Frontal cortex (tissue), 4 donors: ENCODE results near the gene HAPLN1. TPM values are rescaled to one million over a fixed set of nuclear protein-coding genes. Genes with fewer than 3 reads are reported as not detected.
"Not testable (repeated sequence)": the region's sequence is repeated elsewhere in the genome, so short reads cannot be mapped to it uniquely, and the experiment has no call there.

Experiments
- DNase-seq, 2 donors: peaks; one replicate each; pipeline ENCODE4 v3.0.0; 2012; ENCODE audit warnings: low spot score in 2 of 2
- FAIRE-seq: peaks from 2 replicates; lab custom pipeline; 2012; peaks lifted over from hg19 to GRCh38; lab: Jason Lieb, UNC
- total RNA-seq: library from RNA; depleted of rRNA; stranded (reverse); fragments of >200 nt; gene quantifications from one replicate; pipeline ENCODE4 v1.2.3, GENCODE V29; 2014
- donor health status: control.
- donor health status: control.
- donor health status: control.

HAPLN1 gene
- 5.7 TPM for total RNA-seq

DNA sequence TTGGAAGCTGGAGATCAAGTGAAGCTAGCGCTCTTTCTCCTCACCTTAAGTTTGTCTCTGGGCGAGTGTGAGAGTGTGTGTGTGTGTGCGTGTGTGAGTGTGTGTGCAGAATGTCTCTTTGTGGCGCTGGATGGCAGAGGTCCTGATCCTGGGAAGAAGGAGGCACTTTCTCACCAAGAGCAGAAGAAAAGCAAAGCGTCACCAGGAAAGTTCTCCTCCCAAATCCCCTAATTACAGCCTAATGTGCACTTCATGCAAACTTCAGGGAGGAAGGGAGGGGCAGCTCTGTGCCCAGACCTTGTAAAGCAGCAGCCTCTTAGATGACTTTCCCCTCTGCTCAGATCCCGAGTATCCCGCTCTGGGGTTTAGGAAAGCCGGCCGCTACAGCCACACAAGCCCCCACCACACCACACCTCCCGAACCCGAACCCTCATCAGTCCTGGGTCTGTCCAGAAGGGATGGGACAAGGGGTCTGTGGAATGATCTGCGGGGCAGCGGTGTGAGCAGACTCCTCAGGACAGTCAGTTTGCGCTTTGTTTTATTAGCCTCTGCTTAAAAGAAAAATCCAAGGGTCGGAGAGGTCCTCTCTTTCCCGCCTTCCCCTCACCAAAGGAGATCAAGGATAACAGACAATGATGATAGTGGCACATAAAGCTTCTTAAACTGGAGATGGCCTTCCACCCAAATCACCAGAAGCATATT lies at the start of gene HAPLN1:
HAPLN1 (minus strand) TSS at position 20 of the 702 bp plus-strand sequence. CDS start 47,332 bp downstream, outside the sequence.
- DNase-seq (no peak), FAIRE-seq (no peak)

DNA sequence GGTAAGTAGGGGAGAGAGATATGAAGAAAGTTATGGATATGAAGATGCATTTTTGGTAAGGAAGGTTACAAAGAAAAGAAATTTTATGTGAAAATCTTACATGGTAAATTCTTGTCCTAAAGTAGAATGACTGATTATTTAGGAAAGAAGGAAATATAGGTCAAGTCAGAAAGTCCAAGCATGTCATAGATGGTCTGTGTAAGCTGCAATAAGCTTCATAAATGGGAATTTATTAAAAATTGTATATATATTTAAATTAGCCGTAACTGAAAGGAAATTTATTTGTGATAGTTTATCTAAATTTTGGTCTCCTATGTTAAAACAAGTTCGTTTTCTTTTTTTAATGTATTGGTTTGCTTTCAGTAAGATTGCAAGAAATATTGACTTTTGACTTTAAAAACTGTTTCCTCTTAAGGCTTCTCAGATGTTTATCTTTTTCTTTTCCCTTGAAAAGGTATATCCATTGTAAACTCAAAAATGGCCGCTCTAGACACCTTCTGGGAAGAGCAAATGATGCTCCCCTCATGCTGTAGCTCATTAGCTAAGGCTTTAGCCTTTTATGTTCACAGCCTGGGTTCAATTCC lies 46.8 kb upstream of the HAPLN1 start:
- no peak for FAIRE-seq
- DNase-seq: no peak

DNA sequence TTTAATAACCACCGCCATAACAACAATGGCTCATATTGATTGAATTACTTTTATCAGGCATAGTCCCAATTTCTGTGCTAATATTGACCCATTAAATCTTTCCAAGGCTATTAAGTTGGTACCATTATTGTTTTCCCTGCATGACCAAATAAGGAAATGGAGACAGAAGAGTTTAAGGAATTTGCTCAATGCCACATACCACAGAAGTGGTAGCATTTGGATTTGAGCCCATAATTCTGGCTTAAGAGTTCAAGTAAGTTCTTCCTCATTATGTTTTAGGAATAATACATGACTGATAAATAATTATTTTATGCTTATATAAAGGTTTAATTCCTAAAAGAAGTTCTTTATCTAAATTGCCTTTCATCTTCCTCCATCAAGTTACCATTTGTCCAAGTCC lies 43.4 kb upstream of the HAPLN1 start:
- no peak for FAIRE-seq
- DNase-seq: no peak

DNA sequence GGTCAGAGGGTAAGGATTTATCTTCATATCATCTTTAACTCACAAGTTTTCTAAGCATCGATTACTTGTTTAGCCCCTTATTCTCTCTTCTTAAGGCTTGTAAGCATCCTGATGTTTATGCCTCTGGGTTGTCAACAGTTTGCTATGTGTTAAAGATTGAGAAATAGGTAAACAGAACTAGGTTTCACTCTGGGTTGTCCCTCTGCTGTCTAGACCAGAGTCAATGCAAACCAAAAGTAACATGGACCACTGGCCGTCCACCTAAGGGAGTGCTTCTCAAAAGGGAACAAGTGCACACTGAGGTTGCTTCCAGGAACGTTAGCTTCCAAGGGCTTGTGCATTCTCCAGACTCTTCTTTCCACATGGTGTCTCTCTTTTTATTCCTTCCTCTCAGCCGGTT lies 39.9 kb upstream of the HAPLN1 start:
- no peak for FAIRE-seq
- no peak for DNase-seq

DNA sequence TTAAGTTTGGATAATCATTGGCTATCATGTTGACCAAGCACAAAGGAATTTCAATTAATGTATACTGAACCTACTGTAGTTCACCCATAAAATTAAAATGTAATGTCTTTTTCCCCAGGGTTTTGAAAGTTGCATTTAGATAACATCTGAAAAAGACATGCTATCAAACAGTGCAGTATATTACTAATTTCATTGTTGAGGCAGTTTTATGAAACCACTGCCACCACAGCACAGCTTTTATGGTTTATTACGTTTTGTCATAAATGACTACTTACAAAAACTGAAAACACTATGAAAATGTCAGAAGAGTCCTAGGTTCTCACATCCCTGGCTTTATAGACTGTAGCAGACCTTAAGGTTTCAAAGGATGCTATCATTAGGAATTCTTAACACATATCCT lies 32.0 kb upstream of the HAPLN1 start:
- no peak for FAIRE-seq
- no peak for DNase-seq

DNA sequence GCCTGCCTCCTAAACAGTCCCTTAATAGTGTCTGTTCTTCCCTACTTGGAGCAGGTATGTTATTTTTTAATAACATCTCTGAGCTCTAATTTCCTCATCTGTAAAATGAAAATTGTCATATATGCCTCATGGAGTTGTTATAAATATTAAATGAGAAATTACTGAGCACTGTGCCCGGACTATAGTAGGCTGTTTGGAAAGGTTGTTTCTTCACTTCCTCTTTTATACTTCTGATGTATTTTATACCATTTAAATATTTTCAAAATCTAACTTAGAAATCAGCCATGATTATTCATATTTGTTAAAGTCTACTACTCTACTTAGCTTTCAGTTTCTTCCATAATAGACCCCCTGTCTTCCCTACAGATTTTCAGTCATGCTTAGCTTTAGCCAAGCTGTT lies 30.5 kb upstream of the HAPLN1 start:
- DNase-seq: no peak
- FAIRE-seq: no peak

DNA sequence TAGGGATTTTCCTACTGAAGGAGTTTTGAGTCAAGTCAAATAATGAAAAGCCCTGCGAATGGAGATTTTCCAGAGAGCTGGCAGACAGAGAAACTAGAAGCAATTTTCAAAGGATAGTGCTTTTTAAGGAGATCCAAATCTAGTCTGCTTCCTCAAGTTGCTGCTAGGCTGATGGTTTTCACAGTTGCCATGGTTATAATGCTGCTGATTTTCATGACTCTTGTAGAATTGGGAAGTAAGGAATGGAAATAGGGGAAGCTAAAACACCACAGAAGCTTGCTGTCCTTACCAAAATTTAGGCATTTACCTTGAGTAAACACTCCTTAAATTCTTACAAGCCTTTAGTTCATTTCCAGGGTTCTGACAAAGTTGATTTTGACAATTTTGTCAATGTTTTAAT lies 30.1 kb upstream of the HAPLN1 start:
- FAIRE-seq: no peak
- DNase-seq: peak in 1 of 2 donors; percentile 5

DNA sequence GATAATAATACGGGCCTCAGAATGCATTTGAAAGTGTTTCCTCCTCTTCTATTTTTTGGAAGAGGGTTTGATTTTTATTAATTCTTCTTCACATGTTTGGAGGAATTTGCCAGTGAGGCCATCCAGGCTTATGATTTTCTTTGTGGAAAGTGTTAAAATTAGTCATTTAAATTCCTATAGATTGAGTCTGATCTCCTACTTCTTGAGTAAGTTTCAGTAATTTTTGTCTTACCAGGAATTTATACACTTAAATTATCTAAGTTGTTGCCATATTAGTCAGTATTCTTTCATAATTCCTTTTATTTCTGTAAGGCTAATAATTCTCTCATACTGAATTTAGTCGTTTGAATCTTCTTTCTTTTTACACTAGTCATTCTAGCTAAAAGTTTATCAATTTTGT lies 25.2 kb upstream of the HAPLN1 start:
- DNase-seq (no peak), FAIRE-seq (no peak)

DNA sequence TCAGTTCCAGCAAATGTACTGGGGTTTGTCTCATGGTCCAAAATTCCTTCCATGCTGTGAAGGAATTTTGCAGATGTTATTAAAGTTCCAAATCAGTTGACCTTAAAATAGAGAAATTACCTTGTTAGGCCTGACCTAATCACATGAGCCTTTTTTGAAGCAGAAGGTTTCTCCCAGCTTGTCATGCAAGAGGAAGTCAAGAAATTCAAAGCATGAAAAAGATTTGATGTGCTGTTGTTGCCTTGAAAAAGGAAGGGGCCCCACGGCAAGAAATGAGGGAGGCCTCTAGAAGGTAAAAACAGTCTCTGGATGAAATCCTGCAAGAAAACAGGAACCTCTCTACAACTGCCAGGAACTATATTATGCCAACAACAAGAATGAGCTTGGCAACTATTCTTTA lies 24.2 kb upstream of the HAPLN1 start:
- FAIRE-seq: no peak
- DNase-seq: no peak

DNA sequence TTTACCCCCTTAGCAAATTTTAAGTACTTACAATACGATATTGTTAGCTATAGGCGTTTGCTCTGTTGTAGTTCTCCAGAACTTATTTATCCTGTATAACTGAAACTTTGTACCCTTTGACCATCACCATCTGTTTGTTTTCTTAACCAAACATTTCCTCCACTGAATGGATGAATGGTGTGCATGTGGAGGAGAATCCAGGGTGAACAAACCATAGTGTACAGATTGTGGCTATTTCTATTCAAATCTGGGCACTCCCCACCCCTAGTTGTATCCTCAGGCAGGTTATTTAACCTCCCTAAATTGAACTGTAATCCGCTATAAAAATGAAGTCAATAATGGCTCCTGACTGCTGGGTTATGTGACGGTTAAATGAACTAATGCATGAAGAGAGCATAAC lies 21.4 kb upstream of the HAPLN1 start:
- DNase-seq (no peak), FAIRE-seq (no peak)

DNA sequence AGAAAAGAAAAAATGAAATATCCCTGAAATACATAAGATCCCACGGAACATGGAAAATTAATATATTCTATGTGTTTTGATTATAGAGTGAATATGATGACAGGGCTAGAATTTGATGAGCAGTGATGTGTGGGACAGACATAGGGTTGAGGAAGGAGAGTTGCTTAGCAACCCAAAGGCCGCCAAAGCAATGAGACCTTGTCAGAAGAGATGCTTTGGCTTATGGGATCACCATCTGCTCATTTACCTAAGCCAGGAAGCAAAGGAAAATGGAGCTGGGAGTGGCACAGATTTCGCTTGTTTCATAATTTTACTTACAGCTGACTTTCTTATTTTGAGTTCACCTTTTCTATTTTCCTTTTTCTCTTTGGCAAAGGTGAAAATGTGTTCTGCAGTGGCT lies 20.9 kb upstream of the HAPLN1 start:
- DNase-seq: no peak
- no peak for FAIRE-seq

DNA sequence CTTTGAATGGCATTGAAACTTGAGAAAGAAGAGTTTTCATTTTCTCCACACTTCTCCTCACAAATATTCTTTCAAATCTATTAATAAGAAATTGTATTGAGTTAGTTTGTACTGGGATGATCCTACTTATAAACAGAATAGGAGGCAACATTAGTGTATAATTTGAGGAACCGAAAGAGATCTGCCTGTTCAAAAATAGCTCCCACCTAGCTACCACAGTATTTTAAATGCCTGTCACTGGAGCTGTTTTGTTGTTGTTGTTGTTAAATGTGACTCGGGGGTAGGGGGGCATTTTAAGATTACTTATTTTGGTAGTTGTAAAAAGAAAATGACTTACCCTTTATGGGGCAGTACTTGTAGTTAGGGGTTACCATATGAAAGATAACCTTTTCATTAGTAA lies 20.1 kb upstream of the HAPLN1 start:
- DNase-seq (no peak), FAIRE-seq (no peak)

DNA sequence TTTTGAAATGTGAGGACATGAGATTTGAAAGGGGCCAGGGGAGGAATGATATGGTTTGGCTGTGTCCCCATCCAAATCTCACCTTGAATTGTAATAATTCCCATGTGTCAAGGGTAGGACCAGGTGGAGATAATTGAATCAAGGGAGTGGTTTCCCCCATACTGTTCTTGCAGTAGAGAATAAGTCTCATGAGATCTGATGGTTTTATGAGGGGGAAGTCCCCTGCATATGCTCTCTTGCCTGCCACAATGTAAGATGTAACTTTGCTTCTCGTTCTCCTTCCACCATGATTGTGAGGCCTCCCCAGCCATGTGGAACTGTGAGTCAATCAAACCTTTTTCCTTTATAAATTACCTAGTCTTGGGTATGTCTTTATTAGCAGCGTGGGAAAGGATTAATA lies 15.5 kb upstream of the HAPLN1 start:
- FAIRE-seq, DNase-seq: not testable (repeated sequence)

DNA sequence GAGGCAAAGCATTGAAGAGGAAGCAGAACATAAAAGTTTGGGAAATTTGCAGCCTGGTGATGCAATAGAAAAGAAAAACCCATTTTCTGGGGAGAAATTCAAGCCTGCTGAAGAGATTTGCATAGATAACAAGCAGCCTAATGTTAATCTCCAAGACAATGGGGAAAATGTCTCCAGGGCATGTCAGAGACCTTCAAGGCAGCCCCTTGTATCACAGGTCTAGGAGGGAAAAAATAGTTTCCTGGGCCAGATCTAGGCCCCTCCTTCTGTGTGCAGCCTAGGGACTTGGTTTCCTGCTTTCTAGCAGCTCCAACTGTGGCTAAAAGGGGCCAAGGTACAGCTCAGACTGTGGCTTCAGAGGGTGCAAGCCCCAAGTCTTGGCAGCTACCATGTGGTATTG lies 14.4 kb upstream of the HAPLN1 start:
- DNase-seq, FAIRE-seq: not testable (repeated sequence)

DNA sequence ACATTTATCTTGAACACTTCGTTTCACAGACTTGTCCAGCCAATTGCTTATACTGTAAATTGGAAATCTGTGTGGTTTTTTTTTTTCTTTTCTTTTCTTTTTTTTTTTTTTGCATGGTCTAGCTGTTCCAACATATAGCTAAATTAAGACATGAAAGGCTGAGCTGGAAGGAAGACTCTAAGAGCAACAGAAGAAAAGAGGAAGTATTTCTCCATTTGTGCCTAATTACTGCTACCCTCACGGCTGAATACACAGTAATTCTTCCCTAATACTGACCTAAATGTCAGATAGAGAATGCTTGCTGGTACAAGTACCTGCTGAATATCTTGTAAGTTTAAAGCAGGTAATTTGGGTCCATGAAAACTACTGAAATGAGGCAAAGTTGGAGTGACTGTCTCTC lies 11.0 kb upstream of the HAPLN1 start:
- no peak for DNase-seq
- no peak for FAIRE-seq

DNA sequence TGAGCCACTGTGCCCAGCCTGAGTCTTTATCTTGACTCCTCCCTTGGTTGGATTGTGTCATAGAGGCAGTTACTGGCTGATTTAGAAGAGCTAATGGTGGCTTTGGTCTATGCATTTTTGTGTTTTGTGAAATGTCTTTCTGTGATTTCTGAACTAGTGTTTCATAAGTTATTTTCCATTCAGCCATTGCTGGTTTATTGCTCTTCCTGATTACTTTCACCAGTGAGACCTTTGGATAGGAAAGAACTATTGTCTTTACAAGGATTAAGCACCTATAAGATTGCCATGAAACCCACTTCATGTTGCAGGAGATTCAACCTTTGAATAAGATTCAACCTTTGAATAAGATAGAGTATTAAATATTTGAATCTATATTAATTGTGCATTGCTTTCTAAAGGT lies 8.7 kb upstream of the HAPLN1 start:
- DNase-seq (no peak), FAIRE-seq (no peak)

DNA sequence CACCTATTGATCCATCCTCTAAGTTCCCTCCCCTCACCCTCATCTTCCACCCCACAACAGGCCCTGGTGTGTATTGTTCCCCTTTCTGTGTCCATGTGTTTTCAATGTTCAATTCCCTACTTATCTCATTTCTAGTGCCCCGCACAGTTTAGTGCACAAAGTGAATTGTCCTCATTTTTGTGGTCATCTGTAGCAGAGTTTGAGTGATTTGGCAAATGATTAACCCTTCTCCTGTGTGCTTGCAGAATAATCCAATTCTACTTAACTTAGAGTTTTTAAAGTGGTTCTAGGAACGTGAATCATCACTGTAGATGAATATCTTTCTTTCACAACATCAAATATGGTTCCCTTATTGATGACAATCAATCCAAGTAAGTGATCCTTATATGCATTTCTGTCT lies 6.3 kb upstream of the HAPLN1 start:
- DNase-seq (no peak), FAIRE-seq (no peak)

DNA sequence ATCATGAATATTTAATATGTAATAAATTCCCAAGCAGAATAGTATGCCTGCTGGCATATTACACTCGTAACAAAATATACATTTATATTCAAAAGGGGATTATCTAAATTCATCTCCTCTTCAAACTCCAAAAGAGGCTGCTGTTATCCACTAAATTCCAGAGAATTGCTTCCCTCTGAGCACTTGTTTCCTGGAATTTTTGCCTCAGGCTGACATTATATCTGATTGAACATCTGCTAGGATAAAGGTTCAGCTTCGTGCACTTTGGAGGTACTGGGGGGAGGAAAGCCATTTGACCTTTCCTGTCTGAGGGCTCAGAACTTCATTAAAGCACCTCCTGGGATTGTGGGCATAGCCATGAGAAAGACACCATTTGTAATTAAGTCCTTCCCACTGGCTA lies 4.3 kb upstream of the HAPLN1 start:
- no peak for DNase-seq
- FAIRE-seq: no peak

DNA sequence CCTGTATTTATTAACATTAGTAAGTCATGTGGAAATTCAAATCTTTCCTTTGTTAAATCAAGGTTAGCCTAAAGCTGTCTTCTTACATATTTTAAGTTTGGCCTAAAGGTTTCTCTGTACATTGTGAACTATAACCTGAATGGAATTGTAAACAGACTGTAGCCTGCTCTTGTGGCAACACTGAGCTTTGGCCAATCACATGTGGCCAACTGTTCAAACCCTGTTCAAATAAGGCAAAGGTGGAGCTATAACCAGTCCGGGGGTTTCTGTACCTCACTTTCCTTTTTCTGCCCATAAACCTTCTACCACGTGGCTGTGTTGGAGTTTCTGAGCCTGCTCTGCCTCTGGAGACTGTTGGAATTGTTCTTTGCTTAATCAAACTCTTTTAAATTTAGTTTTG lies 3.3 kb upstream of the HAPLN1 start:
- FAIRE-seq: no peak
- DNase-seq: no peak

DNA sequence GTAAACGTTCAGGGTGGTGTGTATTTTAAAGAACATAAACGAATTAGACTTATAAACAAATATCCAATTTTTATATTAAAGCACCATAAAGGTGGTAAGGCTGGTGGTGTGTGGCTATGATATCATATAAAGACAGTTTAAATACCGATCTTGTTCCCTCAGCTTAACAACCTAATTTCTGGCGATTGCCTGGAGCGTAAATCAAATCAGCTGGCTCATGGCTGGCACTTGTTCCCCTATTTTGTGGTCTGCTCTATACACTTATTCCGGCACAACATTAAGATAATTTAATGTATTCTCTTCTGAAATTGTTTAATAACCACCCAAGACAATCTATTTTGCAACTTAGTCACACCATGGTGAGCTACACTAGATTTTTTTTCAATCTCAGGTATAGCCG lies 2.4 kb upstream of the HAPLN1 start:
- no peak for FAIRE-seq
- no peak for DNase-seq

DNA sequence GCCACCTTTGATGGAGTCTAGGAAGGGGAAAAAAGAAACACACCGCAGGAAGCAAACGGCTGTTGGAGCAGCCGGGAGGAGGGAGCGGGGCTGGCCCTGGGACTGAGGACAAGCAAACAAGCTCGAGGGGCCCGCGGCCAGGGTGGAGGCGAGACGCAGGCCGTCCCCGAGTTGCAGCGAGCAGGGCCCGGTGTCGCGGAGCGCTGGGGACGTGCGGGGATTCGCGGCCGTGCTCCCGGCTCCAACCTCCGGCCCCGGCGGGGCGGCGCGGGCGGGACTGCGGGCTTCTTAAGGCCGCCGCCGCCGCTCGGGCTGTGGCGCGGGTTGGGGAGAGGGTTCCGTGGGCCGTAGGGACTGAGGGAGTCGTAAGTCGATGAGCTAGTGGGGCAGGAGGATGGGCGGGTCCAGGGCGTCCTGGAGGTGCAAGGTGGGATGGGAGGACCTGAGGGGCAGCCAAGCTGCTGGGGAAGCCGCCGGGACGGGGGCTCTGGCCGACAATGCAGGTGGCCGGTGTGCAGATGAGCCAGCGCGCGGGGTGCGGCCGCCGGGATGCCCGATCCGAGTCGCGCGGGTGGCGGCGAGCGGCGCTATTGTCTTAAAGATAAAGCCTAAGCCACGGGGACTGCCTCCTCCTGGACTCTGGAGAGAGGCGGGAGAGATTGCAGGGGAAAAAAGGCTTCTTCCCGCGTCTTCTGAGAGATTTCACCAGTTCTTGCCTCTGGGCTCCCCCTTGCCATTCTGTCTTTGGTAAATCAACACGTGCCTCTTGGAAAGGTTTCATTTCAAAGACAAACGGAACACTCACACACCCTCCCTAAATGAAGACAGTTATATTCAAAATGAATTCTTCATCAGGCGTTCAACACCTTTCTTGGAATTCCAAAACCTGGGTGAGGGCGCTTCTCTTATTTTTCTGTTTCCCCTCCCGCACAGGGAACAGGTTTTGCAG lies 1.6 kb upstream of the HAPLN1 start:
- peak; percentile 60 to 67 for DNase-seq
- no peak for FAIRE-seq
